ENCODE results near the gene SLC25A6. TPM values are rescaled to one million over a fixed set of nuclear protein-coding genes. Genes with fewer than 3 reads are reported as not detected.
A peak's percentile ranks its signal among the peaks of the same experiment; 100 is the strongest.

The SLC25A6 gene
- polyA plus RNA-seq, 1 donor from 2014 or later = 184 TPM

- H3K27me3 ChIP-seq (ENCODE audit: insufficient read depth, low read depth, low read length) = no peaks in the 10 kb centered on the region
- H3K9me3 ChIP-seq (ENCODE audit: low read length) = no peaks in the 10 kb centered on the region
- H3K36me3 ChIP-seq (ENCODE audit: insufficient read depth, low read length) = no peaks in the 10 kb centered on the region
- H3K4me2 ChIP-seq (ENCODE audit: low read length) = no peak overlapping the region
- no peaks in the 10 kb centered on the region for H3K9me2 ChIP-seq (ENCODE audit: insufficient read depth, low read length)
- no peaks in the 10 kb centered on the region for H4K20me1 ChIP-seq (ENCODE audit: insufficient read depth)
- H3K79me2 ChIP-seq (replicated peaks; ENCODE audit: insufficient read depth, low read length) = peaks cover 38% of the 10 kb centered on the region
- peak; percentile 69 for TF ChIP-seq EP300 (conservative IDR thresholded peaks at IDR 0.05; ENCODE audit: poor library complexity, severe bottlenecking)
- no peak for TF ChIP-seq CTCF (IDR thresholded peaks at IDR 0.05; ENCODE audit: poor library complexity, severe bottlenecking)
- no peak for TF ChIP-seq REST (IDR thresholded peaks at IDR 0.05; ENCODE audit: borderline replicate concordance)
- TF ChIP-seq SMC3 (conservative IDR thresholded peaks at IDR 0.05; ENCODE audit: poor library complexity) = no peak
- peak; percentile 2 for TF ChIP-seq TAF1 (IDR thresholded peaks at IDR 0.05; ENCODE audit: low read depth)
- peak; percentile 23 for TF ChIP-seq RAD21 (conservative IDR thresholded peaks at IDR 0.05)
- TF ChIP-seq MXI1 (conservative IDR thresholded peaks at IDR 0.05; ENCODE audit: poor library complexity, severe bottlenecking) = peak; percentile 96
- peak; percentile 1 for TF ChIP-seq POLR2AphosphoS5 (IDR thresholded peaks at IDR 0.05)
- peak overlapping the region; percentile 99 for H3K9ac ChIP-seq (ENCODE audit: low read length)
- no peak overlapping the region for H2AFZ ChIP-seq (ENCODE audit: low read depth, low read length)
- H3F3A ChIP-seq (ENCODE audit: insufficient read depth, low read length, poor library complexity, severe bottlenecking) = no peaks in the 10 kb centered on the region
- H3K27ac ChIP-seq (ENCODE audit: low read length) = peak overlapping the region; percentile 86
- peak overlapping the region; percentile 99 for H3K4me3 ChIP-seq (ENCODE audit: low read length)
These were observed 609 bp upstream of the SLC25A6 start for GRCh38 chrX:1392376-1393068.

- peak overlapping the region; percentile 97 for H3K27ac ChIP-seq (ENCODE audit: low read length)
These were observed 575 bp downstream of the SLC25A6 start for GRCh38 chrX:1391370-1391706.

More at GRCh38 chrX:1391370-1391706, 575 bp downstream of the SLC25A6 start:
- H3K4me3 ChIP-seq (ENCODE audit: low read length) = peak overlapping the region; percentile 99
- H4K20me1 ChIP-seq (ENCODE audit: insufficient read depth) = no peaks in the 10 kb centered on the region
- H2AFZ ChIP-seq (ENCODE audit: low read depth, low read length) = no peak overlapping the region
- no peaks in the 10 kb centered on the region for H3K27me3 ChIP-seq (ENCODE audit: insufficient read depth, low read depth, low read length)
- H3K36me3 ChIP-seq (ENCODE audit: insufficient read depth, low read length) = no peaks in the 10 kb centered on the region
- no peaks in the 10 kb centered on the region for H3K9me2 ChIP-seq (ENCODE audit: insufficient read depth, low read length)
- peak overlapping the region; percentile 99 for H3K9ac ChIP-seq (ENCODE audit: low read length)
- peak overlapping the region; percentile 99 for H3K4me2 ChIP-seq (ENCODE audit: low read length)
- H3K79me2 ChIP-seq (replicated peaks; ENCODE audit: insufficient read depth, low read length) = peaks cover 38% of the 10 kb centered on the region
- TF ChIP-seq TAF1 (IDR thresholded peaks at IDR 0.05; ENCODE audit: low read depth) (no peak), EZH2 (IDR thresholded peaks at IDR 0.05; ENCODE audit: borderline replicate concordance, insufficient read depth, low read length, poor library complexity, severe bottlenecking) (no peak), REST (IDR thresholded peaks at IDR 0.05; ENCODE audit: borderline replicate concordance) (no peak), POLR2AphosphoS5 (IDR thresholded peaks at IDR 0.05) (no peak), CTCF (IDR thresholded peaks at IDR 0.05; ENCODE audit: poor library complexity, severe bottlenecking) (no peak)
- no peaks in the 10 kb centered on the region for H3K9me3 ChIP-seq (ENCODE audit: low read length)
- H3F3A ChIP-seq (ENCODE audit: insufficient read depth, low read length, poor library complexity, severe bottlenecking) = no peaks in the 10 kb centered on the region
